Transverse colon (tissue), 4 donors: ENCODE results near the gene PLA2G10.

Experiments used
- CTCF ChIP-seq, 5 experiments: fragments of 200-600 bp in 3 of 5; fragments of 450-650 bp in 2 of 5; sonication (generic) in 3 of 5; IDR thresholded peaks; 1 replicate in 2 of 5; 2 replicates in 3 of 5; pipeline ENCODE4 v1.5.1; 2016 to 2017; ENCODE audit warnings: antibody characterized with exemption in 5 of 5, inconsistent platforms in 3 of 5, mild to moderate bottlenecking in 2 of 5, moderate library complexity in 1 of 5
- EP300 ChIP-seq: sonication (generic); formaldehyde crosslinking; IDR thresholded peaks from one replicate; pipeline ENCODE4 v1.6.1; 2017; ENCODE audit warnings: antibody characterized with exemption, low read depth
- POLR2A ChIP-seq: fragments of 450-650 bp; IDR thresholded peaks from one replicate; pipeline ENCODE4 v1.6.1; 2016; ENCODE audit warnings: antibody characterized with exemption, mild to moderate bottlenecking, moderate library complexity
- POLR2AphosphoS5 ChIP-seq, 3 donors: sonication (generic); formaldehyde crosslinking; IDR thresholded peaks; one replicate each; pipeline ENCODE4 v1.6.1; 2016; ENCODE audit warnings: antibody characterized with exemption in 3 of 3

DNA sequence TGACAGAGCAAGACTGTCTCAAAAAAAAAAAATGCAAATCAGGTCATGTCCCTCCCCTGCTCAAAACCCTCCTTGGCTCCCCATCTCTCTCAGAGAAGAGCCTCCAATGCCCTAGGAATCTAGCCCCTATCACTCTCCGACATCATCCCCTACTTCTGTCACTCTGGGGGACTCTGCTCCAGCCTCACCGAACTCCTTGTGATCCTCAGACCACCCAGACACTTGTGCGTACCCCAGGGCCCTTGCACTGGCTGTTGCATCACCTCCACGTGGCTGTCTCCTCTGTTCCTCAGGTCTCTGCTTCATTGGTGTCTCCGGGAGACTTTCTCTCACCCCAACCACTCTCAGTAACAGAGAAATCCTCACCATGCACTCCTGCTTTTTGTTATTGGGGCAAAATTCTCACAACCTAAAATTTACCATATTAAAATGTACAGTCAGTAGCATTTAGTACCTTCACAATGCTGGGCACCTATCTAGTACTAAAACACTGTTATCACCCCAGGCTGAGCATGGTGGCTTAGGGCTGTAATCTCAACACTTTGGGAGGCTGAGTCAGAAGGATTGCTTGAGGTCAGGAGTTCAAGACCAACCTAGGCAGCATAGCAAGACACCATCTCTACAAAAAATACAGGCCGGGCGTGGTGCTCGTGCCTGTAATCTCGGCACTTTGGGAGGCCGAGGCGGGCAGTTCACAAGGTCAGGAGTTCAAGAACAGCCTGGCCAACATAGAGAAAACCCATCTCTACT is 15.2 kb downstream of the PLA2G10 start:
- TF ChIP-seq CTCF (IDR thresholded peaks at IDR 0.05) (no peak), POLR2A (no peak), POLR2AphosphoS5 (IDR thresholded peaks at IDR 0.05) (no peak), EP300 (no peak)
